ENCODE results near the gene SCFD2. TPM values are rescaled to one million over a fixed set of nuclear protein-coding genes. Genes with fewer than 3 reads are reported as not detected.
A peak's percentile ranks its signal among the peaks of the same experiment; 100 is the strongest.
"Not testable (repeated sequence)": the region's sequence is repeated elsewhere in the genome, so short reads cannot be mapped to it uniquely, and the experiment has no call there.

The SCFD2 gene
- 11.2 and 18.3 TPM in 2 replicates for total RNA-seq (2014; rRNA removed; shearing (Covaris generic))

DNA sequence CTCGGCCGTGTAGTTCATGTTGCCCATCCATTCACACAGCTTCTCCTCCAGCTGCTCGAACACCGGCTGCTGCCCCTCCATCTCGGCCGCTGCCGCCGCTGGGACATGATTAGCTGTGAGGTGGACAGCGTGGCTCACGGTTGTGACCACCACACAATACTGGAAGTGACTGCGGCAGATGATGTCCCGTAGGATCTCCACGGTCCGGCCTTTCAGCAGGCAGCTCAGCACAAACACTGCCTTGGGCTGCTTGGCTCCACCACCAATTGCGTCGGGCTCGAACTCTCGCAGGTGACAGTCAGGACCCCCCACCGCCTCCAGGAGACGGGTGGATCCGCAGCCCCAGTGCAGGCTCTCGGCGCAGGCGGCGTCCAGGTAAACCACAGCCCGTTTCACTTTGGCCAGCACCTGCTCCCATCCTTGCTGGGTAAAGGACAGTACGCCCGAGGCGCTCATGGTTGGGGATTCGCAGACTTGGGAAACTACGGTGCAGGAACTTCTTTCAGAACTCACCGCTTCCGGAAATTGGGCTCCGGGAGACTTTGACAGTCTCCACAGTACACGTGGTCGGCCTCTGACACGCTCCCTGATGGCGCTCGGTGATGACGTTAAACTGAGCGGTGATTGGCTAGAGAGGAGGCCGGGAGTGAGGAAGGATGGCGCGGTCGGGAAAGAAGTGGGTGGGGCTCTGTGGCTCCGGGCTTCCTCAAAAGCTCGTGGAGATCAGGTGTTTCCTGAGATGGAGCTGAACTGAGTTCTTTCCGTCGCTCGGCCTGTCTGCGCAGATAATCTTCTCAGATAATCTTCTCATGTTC lies at the start of gene SCFD2:
Gene SCFD2 (minus strand): TSS at position 576 of the 815 bp plus-strand sequence.
- peak; percentile 97 for DNase-seq (ENCODE audit: low read depth)

DNA sequence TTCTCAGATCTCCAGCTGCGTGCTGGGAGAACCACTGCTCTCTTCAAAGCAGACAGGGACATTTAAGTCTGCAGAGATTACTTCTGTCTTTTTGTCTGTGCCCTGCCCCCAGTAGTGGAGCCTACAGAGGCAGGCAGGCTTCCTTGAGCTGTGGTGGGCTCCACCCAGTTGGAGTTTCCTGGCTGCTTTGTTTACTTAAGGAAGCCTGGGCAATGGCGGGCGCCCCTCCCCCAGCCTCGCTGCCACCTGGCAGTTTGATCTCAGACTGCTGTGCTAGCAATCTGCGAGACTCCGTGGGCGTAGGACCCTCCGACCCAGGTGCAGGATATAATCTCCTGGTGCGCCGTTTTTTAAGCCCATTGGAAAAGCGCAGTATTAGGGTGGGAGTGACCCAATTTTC lies 43.6 kb upstream of the SCFD2 start:
- not testable (repeated sequence) for DNase-seq (ENCODE audit: low read depth)

DNA sequence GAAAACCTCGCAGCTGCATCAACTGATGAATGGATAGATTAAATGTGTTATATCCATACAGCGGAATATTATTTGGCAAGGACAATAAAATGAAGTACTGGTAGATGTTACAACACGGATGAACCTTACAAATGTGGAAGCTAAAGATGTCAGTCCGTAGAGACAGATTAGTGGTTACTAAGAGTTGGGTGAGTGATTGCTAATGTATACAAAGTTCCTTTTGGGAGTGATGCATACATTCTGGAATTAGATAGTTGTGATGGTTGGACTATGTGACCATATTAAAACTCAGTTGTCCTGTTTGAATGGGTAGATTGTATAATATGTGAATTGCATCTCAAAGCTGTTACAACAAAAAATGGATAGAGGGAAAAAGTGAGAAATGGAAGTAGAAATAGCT lies 14.4 kb upstream of the SCFD2 start:
- DNase-seq (ENCODE audit: low read depth): no peak

DNA sequence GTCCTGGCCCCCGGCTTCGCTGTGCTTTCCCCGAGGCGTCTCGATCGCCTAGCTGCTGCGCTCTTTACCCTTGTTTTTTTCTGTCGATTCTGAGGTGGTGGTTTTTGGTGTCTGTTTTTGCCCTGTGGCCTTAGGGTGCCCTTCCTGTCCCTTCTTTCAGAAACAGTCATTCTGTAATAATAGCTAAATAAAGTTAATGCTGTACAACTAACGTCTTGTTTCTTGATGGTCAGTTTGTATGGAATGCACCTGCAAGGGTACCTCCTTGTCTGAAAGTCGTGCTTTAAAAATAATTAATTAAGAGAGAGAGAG lies 12.3 kb upstream of the SCFD2 start:
- no peak for DNase-seq (ENCODE audit: low read depth)

DNA sequence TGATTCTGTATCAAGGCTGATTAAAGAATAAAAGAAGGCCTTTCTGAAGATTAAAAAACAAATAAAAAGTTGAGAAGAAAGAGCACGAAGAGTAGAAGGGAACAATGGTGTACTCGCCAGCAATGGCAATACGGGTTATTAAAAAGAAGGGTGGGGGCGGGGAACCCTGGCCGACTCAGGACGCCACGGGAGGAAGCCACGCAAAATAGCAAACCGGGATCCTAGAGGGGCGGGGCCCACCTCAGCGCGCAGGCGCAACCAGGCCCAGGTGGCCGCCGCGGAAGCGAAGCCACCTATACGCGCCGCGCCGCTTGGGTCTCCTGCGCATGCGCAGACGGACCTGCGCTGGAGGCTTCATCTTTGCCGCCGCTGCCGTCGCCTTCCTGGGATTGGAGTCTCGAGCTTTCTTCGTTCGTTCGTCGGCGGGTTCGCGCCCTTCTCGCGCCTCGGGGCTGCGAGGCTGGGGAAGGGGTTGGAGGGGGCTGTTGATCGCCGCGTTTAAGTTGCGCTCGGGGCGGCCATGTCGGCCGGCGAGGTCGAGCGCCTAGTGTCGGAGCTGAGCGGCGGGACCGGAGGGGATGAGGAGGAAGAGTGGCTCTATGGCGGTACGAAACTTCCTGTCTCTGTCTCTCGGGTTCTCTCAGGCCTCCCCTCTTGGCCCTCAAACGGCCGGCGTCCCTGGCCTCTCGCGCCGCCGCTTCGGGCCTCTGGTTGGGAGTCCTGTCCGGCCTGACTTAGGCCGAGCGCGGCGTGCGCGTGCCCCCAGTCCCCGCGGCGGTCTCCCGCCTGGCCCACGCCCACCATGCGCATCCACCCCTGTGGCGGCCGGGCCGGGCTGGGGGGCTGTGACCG lies 11.7 kb upstream of the SCFD2 start, which contains the start of gene FIP1L1:
Gene FIP1L1 (plus strand): TSS at position 323 of the 852 bp plus-strand sequence. CDS start 198 bp downstream, at position 521.
- DNase-seq (ENCODE audit: low read depth): peak; percentile 87

DNA sequence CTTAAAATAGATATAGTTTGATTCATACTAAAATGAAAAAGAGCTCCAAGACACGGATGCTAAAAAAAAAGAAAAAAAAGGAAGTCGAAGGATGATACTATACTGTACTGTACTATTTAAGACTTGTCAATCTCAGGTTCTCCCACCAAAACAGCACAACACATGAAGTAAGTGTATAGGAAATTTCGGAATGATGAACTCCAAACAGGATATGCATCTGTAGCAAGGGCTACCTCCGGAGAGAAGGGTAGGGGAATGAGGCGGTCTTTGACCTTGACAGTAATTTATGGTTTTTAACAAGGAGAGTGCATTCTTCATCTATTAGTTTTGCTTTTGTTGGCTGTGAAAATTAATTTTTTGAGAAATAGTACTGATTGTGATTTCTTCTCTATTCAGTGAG lies 11.0 kb upstream of the SCFD2 start:
- no peak for DNase-seq (ENCODE audit: low read depth)

DNA sequence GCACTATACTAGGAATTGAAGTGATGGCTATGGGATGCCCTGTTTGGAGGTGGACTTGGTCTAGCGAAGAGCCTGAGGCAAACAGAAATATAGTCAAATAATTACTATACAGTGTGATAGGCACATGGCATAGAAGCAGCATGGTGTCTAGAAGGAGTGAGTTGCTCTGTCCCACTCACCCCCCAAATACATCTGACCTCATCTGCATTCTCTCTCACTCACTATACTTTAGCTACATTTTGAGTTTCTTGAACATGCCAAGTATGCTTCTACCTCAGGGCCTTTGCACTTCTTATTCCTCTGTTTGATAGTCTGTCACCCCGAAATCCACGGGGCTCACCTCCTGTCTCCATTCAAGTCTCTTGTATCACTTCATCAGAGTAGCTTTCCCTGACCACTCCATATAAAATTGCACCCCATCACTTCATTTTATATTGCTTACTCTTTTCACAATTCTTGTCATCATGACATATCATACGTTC lies 9.0 kb upstream of the SCFD2 start:
- DNase-seq (ENCODE audit: low read depth): no peak

DNA sequence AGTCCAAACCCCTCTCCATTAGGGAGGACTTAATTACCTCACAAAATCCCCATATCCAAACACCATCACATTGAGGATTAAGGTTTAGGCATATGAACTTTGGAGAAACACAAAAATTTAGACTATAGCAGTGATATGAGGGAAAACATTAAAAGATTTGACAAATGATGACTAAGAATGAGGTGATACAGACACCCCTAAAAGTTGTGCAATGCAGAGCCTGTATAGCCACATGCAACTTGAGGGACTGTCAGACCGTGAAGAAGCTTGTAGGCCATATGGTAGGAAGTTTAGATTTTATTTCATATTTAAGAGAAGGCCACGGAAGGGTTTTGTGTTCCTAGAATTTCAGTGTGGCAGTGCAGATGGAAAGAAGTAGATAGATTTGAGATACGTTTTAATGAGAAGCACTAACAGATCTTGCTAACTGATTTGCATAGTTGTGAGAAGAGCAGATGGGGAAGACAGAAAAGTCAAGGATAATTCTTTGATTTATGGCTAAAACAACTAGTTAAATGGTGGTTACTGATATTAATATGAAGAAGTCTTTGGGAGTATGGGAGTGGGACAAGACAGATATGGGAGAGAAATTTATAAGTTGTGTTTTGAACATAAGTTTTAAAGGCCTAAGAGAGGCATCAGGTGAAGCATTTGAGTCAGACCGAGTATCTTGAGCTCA lies 6.1 kb upstream of the SCFD2 start:
- no peak for DNase-seq (ENCODE audit: low read depth)

DNA sequence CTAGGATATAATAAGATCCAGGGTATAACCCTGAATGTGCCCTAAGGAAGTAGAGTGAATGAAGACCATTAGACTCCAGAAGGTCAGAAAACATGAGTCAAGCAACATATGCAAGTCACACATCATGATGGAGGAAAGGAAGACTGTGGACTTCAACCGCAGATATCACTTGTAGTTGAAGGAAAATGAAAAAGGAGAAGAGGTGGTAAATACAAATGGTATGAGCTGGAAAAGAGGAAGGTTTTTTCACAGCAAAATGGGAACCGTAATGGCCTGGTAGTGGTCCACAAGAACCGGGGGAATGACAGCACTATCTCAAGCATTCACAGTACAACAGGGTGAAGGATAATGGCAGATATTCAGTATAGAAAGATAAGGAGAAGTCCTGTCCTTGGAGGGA lies 5.2 kb upstream of the SCFD2 start:
- DNase-seq (ENCODE audit: low read depth): no peak

DNA sequence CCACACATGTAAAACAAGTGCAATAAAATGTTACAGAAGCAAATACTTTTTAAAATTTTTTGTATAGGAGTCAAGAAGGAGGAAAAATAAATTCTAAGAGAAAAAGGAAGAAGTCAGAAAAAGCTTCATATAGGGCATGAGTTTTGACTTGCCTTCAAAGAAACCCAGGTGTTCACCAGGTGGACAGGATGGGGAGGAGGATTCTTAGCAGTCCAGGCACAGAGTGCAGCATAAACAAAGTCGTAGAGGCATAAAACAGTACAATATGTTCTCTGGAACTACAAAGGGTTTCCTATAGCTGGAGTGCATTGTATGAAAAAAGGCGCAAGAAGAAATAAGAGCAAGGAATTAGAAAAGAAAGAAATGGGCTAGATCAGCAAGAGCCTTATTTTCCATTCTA lies 1.9 kb upstream of the SCFD2 start:
- DNase-seq (ENCODE audit: low read depth): no peak

DNA sequence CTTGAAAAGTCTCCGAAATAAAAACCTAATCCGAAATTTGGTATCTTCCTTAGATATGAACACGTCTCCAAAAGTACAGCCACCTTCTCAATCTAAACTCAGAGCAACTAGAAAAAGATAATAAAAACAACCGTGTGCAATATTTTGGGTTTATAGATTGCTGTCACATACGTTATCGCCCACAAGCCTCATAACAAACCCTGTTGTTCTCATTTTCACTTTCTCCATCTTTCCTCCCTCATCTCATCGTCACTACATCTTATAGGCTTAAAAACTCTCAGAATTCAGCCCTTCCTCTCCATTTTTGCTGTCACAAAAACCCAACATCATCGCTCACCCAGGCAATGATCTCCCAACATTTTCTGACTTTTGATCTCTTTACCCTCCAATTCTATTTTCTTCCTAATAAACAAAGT lies 448 bp upstream of the SCFD2 start:
- DNase-seq (ENCODE audit: low read depth): no peak

DNA sequence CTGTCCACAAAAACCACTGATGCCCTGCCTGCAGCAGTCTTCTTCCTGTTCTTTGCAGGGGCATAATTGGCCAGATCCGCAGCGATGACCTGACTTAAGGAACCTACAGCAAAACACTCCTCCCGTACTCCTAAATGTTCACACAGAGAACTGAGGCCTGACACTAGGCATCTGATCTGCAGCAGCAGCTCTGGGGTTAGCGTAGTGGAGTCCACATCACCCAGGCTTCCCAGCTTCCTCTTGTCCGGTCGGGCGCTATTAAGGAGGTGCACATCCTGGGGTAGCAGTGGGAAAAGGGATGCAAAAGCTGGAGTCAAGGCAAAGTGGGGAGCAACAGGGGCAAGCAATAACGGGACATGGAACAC lies 758 bp downstream of the SCFD2 start:
- peak; percentile 56 for DNase-seq (ENCODE audit: low read depth)

DNA sequence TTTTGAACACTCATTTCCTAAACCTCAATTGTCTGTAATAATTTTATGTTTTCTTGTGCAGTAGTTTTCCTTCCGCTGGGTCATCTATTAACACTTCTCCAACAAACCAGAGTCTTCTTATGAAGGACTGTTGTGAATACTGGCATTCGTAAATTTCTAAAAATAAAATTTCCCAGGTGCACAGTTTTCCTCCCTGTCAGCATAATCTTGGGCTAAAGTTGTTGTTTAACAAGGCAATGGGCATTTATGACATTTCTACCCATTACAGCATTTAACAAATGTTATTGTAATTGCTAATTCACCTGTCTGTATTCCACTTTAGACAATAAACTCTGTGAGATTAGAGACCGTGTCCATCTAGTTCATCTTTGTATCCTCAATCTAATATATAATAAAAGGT lies 1.2 kb downstream of the SCFD2 start:
- DNase-seq (ENCODE audit: low read depth): no peak

DNA sequence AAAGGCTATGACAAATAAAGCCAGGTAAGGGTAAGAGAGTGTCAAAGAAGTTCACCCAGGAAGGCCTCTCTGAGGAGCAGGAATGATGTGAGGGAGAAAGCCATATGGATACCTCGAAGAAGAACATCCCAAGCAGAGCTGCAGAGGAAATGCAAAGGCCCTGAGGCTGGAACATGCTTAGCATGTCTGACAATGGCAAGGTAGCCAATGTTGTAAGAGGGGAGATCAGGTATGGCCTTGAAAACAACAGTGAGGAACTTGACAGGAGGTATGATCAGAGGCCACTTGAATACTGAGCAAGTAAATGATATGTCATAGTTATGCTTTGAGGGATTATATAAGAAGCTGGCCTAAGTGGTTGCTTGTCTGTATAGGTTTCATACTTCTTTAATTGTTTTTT lies 3.8 kb downstream of the SCFD2 start:
- no peak for DNase-seq (ENCODE audit: low read depth)

DNA sequence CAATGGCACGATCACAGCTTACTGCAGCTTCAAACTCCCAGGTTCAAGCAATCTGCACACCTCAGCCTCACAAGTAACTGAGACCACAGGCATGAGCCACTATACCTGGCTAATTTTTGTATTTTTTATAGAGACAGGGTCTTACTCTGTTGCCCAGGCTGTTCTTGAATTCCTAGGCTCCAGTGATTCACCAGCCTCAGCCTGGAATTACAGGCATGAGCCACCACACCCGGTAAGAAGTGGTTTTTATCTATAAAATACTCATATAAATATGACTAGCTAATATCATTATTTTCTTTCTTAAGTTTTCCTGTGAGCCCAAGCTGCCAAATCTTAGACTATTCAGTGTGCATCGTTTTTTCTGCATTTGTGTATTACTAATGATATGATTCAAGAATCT lies 4.4 kb downstream of the SCFD2 start:
- no peak for DNase-seq (ENCODE audit: low read depth)

DNA sequence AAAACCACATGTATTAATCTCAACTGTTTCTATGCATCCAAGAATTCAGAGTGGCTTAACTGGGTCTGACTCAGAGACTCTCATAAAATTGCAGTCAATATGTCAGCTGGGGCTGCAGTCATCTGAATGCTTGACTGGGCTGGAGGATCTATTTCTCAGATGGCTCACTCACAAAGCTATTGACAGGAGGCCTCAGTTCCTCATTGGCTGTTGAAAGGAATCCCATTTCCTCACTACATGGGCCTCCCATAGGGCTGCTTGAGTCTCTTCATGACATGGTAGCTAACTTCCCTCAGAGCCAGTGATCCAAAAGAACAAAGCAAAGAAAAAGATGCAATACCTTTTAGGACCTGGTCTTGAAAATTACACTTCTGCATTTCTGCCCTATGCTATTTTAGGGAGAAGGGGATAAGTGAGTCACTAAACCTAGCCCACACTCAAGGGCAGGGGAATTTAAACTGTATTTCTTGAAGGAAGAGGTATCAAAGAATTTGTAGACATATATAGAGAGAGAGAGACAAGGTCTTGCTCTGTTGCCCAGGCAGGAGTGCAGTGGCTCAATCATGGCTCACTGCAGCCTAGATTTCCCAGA lies 9.8 kb downstream of the SCFD2 start:
- no peak for DNase-seq (ENCODE audit: low read depth)

DNA sequence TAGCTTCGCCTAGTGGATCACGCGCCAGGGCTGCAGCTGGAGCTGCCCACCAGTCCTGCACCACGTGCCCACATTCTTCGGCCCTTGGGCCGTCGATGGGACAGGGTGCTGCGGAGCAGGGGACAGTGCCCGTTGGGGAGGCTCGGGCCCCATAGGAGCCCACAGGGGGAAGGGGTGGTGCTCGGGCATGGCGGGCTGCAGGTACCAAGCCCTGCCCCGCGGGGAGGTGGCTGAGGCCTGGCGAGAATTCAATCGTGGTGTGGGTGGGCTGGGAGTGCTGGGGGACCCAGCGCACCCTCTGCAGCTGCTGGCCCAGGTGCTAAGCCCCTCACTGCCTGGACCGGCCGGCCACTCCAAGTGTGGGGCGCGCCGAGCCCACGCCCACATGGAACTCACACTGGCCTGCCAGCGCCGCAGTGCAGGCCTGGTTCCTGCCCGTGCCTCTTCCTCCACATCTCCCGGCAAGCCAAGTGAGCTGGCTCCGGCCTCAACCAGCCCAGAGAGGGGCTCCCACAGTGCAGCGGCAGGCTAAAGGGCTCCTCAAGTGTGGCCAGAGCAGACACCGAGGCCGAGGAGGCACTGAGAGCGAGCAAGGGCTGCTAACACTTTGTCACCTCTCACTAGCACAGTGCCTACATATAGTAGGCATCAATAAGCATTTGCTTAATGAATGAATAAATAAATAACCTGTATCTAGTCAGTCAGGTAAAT lies 11.7 kb downstream of the SCFD2 start:
- no peak for DNase-seq (ENCODE audit: low read depth)

DNA sequence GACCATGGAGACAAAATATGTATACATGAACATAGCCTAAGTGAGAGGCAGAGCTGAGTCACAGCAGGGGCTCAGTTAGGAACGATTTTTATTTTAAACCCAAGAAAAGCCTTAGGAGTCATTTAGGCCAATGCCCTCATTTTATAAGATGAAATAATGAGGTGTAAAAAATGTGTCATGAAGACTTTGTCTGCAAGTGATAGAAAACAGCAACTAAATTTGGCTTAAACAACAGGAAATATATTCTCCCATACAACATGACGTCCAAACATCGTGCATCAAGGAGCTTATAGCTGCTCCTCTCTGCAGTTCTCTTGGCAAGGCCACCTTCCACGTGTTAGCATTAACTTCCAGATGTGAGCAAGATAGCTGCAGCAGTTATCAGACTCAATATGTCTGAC lies 16.8 kb downstream of the SCFD2 start:
- DNase-seq (ENCODE audit: low read depth): no peak

DNA sequence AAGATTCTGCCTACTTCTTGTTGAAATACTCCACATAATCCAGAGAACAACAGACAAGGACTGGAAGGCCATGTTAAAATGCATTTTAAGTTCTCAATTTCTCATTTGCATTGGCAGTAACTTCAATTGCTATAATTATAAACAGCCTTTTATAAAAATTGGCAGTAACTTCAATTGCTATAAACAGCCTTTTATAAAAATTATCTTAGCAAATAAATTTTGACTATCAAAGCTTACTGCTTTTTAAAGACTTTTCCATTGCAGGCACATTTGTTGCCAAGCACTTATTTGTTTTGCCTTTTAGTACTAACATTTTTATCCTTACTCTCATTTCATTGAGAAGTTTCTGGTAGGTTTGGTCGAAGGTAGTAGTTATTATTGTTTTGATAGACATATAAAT lies 17.8 kb downstream of the SCFD2 start:
- no peak for DNase-seq (ENCODE audit: low read depth)

DNA sequence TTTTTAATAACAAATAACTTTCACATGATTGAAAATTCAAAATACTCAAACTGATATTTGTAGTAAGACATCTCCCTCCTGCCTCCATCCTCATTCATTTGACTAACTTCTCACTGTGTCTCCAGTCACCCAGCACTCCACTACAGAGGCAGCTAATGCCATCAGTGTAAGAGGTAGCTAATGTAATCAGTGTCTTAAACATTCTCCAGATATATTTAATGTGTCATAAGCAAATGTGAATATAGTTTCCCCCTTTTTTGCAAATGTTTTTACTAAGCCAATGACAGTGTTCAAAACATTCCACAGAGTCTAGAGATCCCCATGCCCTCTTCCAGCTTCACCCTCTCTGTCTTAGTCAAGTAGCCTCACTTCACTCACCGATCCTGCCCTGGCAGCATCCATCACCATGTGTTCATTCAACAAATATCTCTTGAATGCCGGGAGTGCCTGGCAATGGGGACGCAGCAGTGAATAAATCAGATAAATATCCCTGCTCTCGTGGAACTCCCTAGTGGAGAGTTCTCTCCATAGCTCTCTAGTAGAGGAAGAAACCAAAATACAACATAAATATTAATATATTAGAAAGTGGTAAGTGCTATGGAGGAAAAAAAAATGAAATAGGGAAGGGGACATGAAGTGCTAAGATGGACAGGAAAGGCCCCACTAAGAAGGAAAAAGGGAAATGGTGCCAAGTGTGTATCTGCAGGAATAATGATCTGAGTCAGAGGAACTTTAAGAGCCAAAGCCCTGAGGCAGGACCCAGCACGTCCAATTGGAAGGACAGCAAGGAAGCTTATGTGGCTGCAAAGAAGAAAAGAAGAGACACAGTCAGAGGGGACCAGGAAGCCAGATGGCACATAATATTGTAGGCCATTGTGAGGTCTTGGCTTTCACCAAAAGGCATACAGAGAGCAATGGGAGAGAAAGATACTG lies 18.7 kb downstream of the SCFD2 start:
- DNase-seq (ENCODE audit: low read depth): peak; percentile 85
